WI38 (cell line): ENCODE measurements around the gene LRRC32.

Experiments
- H3K4me3 ChIP-seq: 2 replicates; pipeline ENCODE4 v1.5.1; 2011; ENCODE audit warnings: low read depth, mild to moderate bottlenecking, control low read depth, low read length
- TF ChIP-seq, protein P1 (sequence below): IDR thresholded peaks from 2 replicates; pipeline ENCODE4 v1.5.1; 2012; ENCODE audit warnings: low read depth, mild to moderate bottlenecking, control low read depth, low read length

The LRRC32 gene

DNA sequence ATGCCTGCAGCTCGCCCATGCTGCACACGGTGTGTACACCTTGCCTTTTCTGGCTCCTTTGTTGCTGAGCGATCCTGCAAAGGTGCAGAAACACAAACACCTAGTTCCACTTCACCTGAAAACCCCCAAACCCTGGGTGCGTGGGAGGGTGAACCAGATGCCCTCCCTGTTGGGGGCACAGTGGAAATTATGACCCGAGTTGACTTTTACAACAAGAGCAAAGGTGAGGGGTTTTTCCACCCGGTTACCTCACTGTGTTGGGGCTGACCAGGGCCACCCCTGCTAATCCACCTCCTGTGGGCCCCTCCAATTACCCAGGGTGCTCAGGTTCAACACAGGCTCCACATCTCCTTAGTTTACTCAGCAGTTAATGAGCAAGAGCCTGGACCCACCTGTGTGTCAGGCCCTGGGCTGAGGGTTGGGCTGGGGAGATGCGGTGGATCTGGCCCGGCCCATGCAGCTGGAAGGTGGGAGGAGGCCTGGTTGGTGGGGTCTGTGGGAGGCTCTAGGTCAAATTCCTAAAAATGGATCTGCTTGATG lies 42.1 kb downstream of the LRRC32 start:
- H3K4me3 ChIP-seq: no peak overlapping the region
- TF ChIP-seq, protein P1, sequence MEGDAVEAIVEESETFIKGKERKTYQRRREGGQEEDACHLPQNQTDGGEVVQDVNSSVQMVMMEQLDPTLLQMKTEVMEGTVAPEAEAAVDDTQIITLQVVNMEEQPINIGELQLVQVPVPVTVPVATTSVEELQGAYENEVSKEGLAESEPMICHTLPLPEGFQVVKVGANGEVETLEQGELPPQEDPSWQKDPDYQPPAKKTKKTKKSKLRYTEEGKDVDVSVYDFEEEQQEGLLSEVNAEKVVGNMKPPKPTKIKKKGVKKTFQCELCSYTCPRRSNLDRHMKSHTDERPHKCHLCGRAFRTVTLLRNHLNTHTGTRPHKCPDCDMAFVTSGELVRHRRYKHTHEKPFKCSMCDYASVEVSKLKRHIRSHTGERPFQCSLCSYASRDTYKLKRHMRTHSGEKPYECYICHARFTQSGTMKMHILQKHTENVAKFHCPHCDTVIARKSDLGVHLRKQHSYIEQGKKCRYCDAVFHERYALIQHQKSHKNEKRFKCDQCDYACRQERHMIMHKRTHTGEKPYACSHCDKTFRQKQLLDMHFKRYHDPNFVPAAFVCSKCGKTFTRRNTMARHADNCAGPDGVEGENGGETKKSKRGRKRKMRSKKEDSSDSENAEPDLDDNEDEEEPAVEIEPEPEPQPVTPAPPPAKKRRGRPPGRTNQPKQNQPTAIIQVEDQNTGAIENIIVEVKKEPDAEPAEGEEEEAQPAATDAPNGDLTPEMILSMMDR: no peak

DNA sequence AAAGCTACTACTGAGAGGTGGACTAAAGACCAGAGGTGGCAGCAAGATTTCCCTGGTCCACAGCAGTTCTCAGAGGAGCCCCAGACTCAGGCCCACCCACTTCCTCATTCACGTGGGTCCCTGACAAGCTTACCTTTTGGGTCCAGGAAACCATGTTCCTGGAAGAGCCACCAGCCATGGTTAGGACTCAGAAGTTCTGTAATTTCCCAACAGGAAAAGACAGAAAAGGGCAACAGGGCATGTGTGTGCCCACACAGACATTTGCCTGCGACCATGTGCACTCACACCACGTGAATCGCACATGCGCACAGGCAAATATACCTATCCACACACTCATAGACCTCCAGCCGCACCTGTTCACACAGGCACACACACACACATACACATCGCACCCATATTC lies 42.9 kb downstream of the LRRC32 start:
- TF ChIP-seq, protein P1: no peak
- H3K4me3 ChIP-seq: no peak overlapping the region

DNA sequence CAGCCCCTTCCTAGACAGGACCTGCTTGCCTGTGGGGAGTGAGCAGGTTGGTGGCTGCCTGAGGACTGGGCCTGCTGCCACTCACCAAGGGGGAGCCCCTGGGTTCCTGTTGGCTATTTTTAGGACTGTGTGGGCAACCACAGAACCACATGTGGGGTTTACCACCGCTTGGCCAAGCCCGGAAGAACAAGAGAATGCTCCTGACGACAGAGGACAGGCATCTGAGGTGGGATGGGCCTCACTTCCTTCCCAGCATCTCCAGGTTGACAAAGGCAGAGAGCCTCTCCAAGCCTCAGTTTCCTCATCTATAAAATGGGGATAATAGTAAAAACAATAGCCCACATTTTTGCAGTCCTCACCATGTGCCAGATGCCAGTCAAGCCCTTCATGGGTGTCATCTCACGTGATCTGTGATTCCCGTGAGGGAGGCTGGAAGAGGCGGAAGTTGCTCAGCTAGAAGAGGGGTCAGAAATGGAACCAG lies 43.6 kb downstream of the LRRC32 start:
- TF ChIP-seq, protein P1: no peak

DNA sequence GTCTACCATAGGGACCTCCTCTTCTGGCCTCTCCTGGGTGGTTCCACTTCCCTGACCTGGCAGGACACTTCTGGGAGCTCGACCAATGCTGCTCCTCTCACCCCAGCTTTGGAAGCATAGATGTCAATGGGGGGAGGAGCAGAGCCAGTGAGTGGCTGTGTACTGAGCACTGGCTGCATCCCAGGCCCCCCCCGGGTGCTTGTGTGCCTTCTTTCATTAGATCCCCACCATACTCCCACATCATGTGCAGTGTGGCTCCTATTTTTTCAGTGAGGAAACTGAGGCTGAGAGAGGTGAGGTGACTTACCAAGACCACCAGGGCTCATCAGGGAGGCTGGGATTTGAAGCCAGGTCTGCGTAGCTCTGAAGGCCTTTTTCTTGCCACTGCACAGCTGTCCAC lies 44.3 kb downstream of the LRRC32 start:
- H3K4me3 ChIP-seq: no peak overlapping the region
- TF ChIP-seq, protein P1: no peak

More for the DNA sequence above, 43.6 kb downstream of the LRRC32 start:
- H3K4me3 ChIP-seq: no peak overlapping the region

DNA sequence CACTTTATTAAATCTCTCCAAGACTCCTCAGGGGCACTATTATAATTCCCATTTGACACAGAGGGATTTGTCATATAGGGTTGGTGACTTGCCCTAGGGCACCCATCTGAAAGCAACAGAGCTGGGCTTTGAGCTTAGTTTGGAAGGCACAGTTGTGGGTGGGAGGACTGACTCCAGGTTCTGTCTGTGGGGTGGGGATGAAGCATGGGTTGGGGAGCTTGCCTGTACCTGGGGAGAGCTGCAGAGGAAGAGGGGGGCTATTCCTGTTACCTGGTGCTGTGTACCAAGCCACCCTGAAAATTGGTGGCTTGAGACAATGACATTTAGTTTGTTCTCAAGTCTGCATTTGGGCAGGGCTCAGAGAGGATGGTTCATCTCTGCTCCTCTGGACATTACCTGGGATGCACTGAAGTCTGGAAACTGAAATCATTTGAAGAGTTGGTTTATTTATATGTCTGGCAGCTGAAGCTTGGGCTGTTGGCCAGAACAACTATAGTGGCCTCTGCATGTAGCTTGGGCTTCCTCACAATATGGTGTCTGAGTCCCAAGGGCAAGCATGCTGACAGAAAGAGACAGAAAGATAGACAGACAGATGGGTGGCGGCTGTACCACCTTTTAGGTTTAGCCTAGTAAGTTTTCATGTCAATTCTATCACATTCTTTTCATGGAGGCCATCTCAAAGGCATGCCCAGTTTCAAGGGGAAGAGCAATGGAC lies 44.9 kb downstream of the LRRC32 start:
- TF ChIP-seq, protein P1: no peak
- H3K4me3 ChIP-seq: no peak overlapping the region

DNA sequence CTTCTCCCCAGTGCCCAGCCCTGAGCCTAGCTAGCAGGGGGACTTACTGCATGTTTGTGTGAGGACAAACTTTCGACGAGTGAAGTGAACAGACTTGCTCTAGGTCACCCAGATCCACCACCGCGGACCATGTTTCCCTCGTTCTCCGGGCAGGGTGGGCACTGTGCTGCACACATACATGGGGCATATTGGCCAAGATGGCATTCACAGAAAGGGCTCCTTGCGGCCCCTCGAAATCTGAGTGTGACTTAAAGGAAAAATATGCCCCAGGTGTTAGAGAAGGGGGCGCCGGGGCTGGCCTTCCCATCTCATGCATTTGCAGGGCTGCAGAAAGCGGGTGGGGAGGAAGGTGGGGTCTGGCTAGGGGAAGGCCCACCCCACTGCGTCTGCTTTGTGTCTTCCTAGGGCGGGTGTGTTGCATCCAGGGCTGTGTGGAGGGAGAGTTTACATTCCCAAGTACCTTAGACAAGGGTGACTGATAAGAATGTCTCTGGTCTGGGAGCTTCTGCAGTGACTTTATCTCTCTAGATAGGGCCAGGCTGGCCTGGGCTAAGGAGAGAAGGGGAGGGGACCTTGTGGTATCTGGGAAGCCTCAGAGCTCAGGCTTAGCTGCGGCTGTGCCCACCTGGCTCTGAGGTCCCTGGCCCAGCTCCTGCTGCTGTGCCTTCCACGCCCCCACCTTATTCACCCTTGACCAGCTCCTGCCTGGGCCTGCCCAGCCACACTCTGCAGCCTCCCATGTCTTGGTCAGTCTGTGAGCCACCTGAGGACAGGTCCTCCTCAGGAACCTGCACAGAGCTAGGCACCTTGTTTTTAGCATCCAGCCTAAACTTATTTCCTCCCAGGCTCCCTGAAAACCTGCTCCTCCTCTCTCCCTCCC lies 45.8 kb downstream of the LRRC32 start:
- TF ChIP-seq, protein P1: no peak
- no peak overlapping the region for H3K4me3 ChIP-seq
